VCaP (cell line): Measurements from ENCODE around the gene GNA12.
"Not testable (repeated sequence)": the region's sequence is repeated elsewhere in the genome, so short reads cannot be mapped to it uniquely, and the experiment has no call there.

ENCODE experiments used
- H3K27ac ChIP-seq: fragments of 450-650 bp; 2 replicates; pipeline ENCODE4 v1.5.1; 2017
- CTCF ChIP-seq: fragments of 450-650 bp; conservative IDR thresholded peaks from 2 replicates; pipeline ENCODE4 v1.5.1; 2017; ENCODE audit warnings: mild to moderate bottlenecking, moderate library complexity

GNA12 gene

GRCh38 chr7:2750004-2750407, 94.1 kb downstream of the GNA12 start:
- no peak for TF ChIP-seq CTCF
- H3K27ac ChIP-seq, result no peak overlapping the region

GRCh38 chr7:2748684-2749083, 95.4 kb downstream of the GNA12 start:
- not testable (repeated sequence) for H3K27ac ChIP-seq

- H3K27ac ChIP-seq, result not testable (repeated sequence)
Measured at GRCh38 chr7:2743523-2744185, 100.5 kb downstream of the GNA12 start.

- no peak overlapping the region for H3K27ac ChIP-seq
- TF ChIP-seq CTCF, result no peak
Measured at GRCh38 chr7:2738766-2739549, 105.2 kb downstream of the GNA12 start.

GRCh38 chr7:2737771-2738540, 106.2 kb downstream of the GNA12 start:
- no peak for TF ChIP-seq CTCF
- H3K27ac ChIP-seq, result no peak overlapping the region

GRCh38 chr7:2737005-2737743, 106.9 kb downstream of the GNA12 start:
- not testable (repeated sequence) for H3K27ac ChIP-seq

- H3K27ac ChIP-seq, result no peak overlapping the region
- TF ChIP-seq CTCF, result no peak
Measured at GRCh38 chr7:2736411-2736914, 107.6 kb downstream of the GNA12 start.

- H3K27ac ChIP-seq, result peak overlapping the region; percentile 88; the same call in 1 of the 2 replicates
- TF ChIP-seq CTCF, result no peak
Measured at GRCh38 chr7:2735744-2736143, 108.4 kb downstream of the GNA12 start.
